Measurements from ENCODE around the gene B3GALNT1.

DNA sequence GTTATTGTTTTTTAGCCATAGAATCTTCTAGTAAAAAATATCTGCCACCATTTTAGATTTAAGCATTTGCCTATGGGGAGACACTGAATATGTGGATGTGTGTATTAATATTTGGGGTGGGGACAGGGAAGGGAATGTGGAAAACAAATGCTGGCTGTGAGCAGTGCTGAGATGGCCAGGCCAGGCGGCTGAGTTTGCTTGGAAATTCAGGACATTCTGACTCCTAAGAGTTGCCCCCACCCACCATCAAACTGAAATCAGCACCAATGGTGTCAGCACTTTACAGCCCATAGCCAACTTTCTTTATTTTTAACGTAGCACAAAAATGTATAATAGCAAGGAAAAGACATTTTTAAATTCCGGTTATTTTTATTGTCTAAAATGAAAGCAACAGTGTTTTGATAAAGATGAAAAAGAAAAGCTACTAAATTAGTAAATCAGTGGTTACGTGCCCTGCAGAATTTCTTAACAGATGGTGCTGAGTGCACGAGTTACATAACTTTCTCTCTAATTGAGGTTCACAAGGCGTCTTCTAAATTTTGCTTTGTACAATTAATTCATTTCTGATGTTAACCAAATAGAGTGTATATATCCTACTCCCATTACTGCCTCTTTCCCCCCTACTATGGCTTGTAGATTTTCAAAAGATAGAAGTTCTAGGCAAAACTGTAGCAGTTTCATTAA is 34.0 kb downstream of the B3GALNT1 start:
- TF ChIP-seq CTCF (IDR thresholded peaks at IDR 0.05) (no peak), EZH2 (IDR thresholded peaks at IDR 0.05) (no peak), EZH2phosphoT487 (IDR thresholded peaks at IDR 0.05) (no peak)

Data from neural progenitor cell (in vitro differentiated cells).